Motor neuron (in vitro differentiated cells): ENCODE data around the gene RGL1. TPM values are rescaled to one million over a fixed set of nuclear protein-coding genes. Genes with fewer than 3 reads are reported as not detected.
A peak's percentile ranks its signal among the peaks of the same experiment; 100 is the strongest.

Source experiments
- ATAC-seq, 8 experiments: fragments of 200-7000 bp; cut with Tn5 transposase; replicated peaks in 6 of 8; 2 replicates each; pipeline ENCODE4 v1.8.0; 2021; ENCODE audit warnings: mild to moderate bottlenecking in 8 of 8, moderate library complexity in 8 of 8
- H3K27ac ChIP-seq, 2 donors: fragments of 250-450 bp; sonication (Bioruptor Pico); 2 replicates each; pipeline ENCODE4 v1.9.0; 2021; ENCODE audit warnings: antibody characterized with exemption in 2 of 2, mild to moderate bottlenecking in 2 of 2, moderate library complexity in 1 of 2
- H3K4me1 ChIP-seq, 2 donors: fragments of 250-450 bp; sonication (Bioruptor Pico); replicated peaks in 1 of 2; 2 replicates each; pipeline ENCODE4 v1.6.1; 2021; ENCODE audit warnings: antibody characterized with exemption in 2 of 2, mild to moderate bottlenecking in 2 of 2, moderate library complexity in 1 of 2
- H3K4me3 ChIP-seq, 5 donors: fragments of 250-450 bp; sonication (Bioruptor Pico); 2 replicates each; pipeline ENCODE4 v1.9.0; 2021; ENCODE audit warnings: antibody characterized with exemption in 5 of 5, mild to moderate bottlenecking in 5 of 5, moderate library complexity in 4 of 5
- WGBS, 10 experiments: fragments of 450-650 bp; shearing (Covaris generic); methylation state at CpG; one replicate each; pipeline ENCODE4 v1.0.0; 2022; 5-methylcytosine and 5-hydroxymethylcytosine counted together
- in situ Hi-C, 9 experiments: fragments of 400-800 bp; cut with MboI; loops; one replicate each; pipeline ENCODE4 v1.15.0; 2021; ENCODE audit warnings: low sequenced_read_pairs in 9 of 9, low pct_unique_long_range_greater_than_20kb in 2 of 9; ENCODE audit not compliant: unreplicated experiment in 9 of 9
- total RNA-seq, 8 experiments: library from RNA; unstranded; fragments of 300-600 nt; gene quantifications; 2 replicates each; pipeline versions ENCODE4 v1.2.3 to v1.2.4, GENCODE V29; 2022

RGL1 gene
- total RNA-seq, 8 experiments from 2014 or later: 8.4 to 92.5 (median 18.0) TPM

DNA sequence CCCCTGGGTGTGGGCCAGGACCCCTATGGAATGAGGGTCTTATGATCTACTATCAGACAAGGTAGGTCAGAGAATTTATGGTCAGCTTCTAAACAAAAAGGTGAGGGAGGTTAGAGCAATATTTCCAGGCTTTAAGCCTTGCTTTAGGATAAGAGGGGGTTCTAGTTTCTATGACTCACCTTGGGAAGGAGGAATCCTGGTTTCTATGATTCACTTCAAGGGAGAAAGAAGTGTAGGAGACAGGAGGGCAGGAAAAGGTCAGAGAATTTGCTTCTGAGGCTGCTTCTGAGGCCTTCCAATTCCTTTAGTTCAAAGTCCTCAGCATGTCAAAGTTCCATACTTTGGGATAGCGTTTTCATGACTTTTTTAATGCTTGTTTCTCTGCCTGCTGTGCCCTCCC lies 35.2 kb downstream of the RGL1 start:
- ATAC-seq: no peak
- H3K27ac ChIP-seq: no peak overlapping the region
- H3K4me3 ChIP-seq: no peak overlapping the region
- 60 to 100% (median 100%) methylated on average over 1 of the region's 1 CpG; no CpG with 5 or more reads in 1 of the 10 experiments for WGBS, 10 experiments
- peaks cover 30 to 40% of the 10 kb centered on the region in 2 donors for H3K4me1 ChIP-seq
- in situ Hi-C loops: no loop called here

DNA sequence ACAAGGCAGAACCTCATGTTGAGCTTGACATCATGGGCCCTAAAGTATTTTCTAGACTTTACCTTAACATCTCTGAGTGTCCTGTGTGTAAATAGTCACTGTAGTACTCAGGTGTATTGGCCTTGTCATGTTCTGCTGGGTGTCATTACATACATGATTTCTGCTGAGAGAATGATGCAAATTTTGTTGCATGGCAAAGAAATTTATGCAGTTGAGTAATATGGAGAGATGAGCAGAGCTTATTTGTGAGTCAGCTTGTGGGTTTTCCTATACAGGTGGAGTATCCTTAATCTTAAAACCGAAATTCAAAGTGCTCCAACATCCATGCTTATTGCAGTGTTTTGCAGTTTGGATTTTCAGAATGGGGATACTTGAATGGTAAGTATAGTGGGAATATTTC lies 36.6 kb downstream of the RGL1 start:
- H3K27ac ChIP-seq: no peak overlapping the region
- peaks cover 27 to 35% of the 10 kb centered on the region in 2 donors for H3K4me1 ChIP-seq
- WGBS, 10 experiments: 0 to 100% (median 38%) methylated on average over 1 of the region's 1 CpG; no CpG with 5 or more reads in 3 of the 10 experiments
- no peak overlapping the region for H3K4me3 ChIP-seq
- ATAC-seq: peak in 4 of 8 experiments; percentile 7 to 16 (median 10)
- in situ Hi-C loops: no loop called here

DNA sequence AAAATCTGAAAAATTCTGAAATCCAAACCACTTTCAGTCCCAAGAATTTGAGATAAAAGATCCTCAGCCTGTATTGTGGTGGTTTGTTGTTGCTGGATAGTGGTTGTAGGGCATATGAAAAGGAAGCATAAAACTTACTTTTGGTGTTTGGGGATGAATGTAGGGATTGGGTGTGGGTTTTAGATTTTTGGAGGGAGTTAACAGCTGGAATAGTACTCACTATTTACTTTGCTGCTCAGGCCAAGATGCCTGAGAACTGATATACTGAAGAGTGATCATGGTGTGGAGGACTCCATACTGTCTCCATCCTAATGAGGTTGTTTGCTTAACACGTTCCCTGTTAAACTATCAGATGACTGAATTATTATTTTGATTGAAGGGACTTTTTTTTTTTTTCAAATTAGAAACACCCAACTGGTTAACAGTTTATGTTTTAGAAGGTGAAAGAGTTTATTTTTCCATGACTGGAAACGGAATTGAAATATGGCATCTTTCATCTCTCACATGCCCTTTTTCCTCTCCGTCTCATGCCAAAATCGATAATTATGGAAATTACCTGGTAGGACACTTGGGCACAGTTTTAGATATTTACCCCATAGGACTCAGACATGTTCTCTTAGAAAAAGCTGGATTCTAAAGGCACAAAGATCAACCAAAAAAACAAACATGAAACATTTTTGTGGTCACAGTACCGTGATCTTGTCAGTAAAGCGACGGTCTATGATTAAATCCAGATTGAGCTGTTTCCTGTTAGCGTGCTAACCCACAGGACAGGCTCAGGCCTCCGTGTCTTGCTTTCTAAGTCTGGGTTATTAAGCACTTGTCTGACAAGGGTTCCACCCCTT lies 37.3 kb downstream of the RGL1 start:
- in situ Hi-C loops: no loop called here
- H3K27ac ChIP-seq: no peak overlapping the region
- ATAC-seq: peak; percentile 67 to 91 (median 83)
- H3K4me3 ChIP-seq: no peak overlapping the region
- 3 to 89% (median 59%) methylated on average over 3 to 9 of the region's 9 CpGs for WGBS, 10 experiments
- peaks cover 20 to 29% of the 10 kb centered on the region in 2 donors for H3K4me1 ChIP-seq

DNA sequence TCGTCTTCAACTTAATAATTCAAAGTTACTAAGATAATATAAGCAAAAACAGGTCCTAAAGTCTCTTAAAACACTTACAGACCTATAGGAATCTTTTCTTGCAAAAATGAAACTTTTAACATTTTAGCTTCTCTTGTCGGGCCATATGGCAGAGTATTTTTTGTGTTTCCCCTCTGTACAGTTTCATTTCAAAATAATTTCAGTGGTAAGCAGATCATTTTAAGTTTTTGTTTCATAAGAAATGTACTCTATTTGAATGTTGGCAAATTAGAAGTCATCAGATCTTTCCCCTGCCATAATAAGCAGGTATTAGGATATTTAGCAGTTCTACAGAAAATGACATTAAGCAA lies 37.9 kb downstream of the RGL1 start:
- H3K27ac ChIP-seq: no peak overlapping the region
- peaks cover 14 to 23% of the 10 kb centered on the region in 2 donors for H3K4me1 ChIP-seq
- WGBS, 10 experiments: 0 to 81% (median 62%) methylated on average over 1 to 2 of the region's 2 CpGs
- ATAC-seq: peak in 1 of 8 experiments; percentile 7
- H3K4me3 ChIP-seq: no peak overlapping the region
- in situ Hi-C loops: no loop called here

DNA sequence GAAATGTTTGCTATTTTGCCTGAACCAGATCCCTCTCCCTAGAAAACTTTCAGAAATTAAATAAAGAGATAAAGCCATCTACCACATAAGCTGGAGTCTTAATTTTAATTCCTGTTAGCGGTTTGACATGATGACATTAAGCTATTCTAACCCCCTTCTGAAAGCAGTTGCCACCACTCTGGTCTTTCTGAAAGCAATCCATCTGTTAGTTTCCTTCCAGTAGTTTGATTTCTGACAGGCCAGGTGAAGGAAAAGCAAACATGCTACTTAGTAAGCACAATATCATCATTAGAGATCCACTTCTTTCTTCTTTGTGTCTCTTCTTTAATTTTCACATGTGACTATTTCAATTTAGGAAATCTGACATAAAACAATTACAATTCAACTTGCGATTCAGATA lies 39.9 kb downstream of the RGL1 start:
- 83 to 100% (median 98%) methylated on average over 1 to 2 of the region's 2 CpGs for WGBS, 10 experiments
- H3K27ac ChIP-seq: no peak overlapping the region
- peaks cover 14 to 22% of the 10 kb centered on the region in 2 donors for H3K4me1 ChIP-seq
- H3K4me3 ChIP-seq: no peak overlapping the region
- ATAC-seq: no peak
- in situ Hi-C loops: no loop called here

DNA sequence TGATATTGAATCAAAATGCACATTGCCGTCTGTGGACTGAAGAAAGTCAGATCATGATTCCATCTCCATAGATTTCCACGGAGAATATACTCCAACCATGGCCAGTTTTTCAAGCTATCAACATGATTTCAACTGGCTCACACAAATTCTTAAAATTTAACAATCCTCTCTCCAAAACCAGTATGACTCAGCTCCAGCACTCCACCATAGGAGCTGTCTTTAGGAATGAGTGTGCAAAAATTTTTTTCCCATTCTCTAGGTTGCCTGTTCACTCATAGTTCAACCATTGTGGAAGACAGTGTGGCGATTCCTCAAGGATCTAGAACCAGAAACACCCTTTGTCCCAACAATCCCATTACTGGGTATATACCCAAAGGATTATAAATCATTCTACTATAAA lies 40.8 kb downstream of the RGL1 start:
- 79 to 100% (median 97%) methylated on average over 1 to 3 of the region's 3 CpGs; no CpG with 5 or more reads in 5 of the 10 experiments for WGBS, 10 experiments
- peaks cover 14 to 22% of the 10 kb centered on the region in 2 donors for H3K4me1 ChIP-seq
- H3K4me3 ChIP-seq: no peak overlapping the region
- H3K27ac ChIP-seq: no peak overlapping the region
- in situ Hi-C loops: no loop called here
- no peak for ATAC-seq

DNA sequence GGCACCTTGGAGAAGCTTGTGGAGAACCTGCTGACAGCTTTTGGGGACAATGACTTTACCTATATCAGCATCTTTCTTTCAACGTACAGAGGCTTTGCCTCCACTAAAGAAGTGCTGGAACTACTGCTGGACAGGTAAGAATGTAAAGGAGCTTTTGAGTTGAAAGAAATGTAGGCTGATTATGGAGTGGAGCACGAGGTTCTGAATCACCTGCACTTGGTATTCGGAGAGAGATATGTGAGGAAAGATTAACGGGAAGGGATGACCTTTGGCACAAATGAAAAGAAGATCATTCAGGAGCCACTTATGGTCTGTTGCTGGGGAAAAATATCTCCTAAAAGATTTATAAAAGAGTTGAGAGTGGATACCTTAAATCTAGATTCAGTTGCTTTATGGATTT lies 42.7 kb downstream of the RGL1 start:
- Histone ChIP-seq H3K4me1 (peaks cover 6 to 10% of the 10 kb centered on the region in 2 donors), H3K4me3 (no peak overlapping the region), H3K27ac (no peak overlapping the region)
- no peak for ATAC-seq
- WGBS, 10 experiments: 71 to 91% (median 85%) methylated on average over 2 to 4 of the region's 4 CpGs; no CpG with 5 or more reads in 2 of the 10 experiments
- in situ Hi-C loops: no loop called here

DNA sequence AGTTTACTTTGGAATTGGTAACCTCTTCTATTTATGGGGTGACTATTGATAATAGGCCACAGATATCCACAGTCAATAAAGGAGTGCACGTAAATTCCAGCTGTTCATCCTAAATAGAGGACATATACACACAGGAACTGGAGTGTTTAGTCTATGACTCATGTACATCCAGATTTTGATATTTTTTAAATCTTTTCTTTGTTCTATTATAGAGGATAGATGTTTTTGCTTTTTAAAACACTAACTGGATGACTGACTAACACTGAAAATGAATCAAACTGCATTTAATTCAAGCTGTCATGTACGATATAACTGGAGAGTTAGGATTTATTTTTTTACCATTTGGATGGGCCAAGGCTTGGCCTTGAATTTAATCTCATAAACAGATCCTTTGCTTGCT lies 45.9 kb downstream of the RGL1 start:
- Histone ChIP-seq H3K27ac (no peak overlapping the region), H3K4me1 (peaks cover 6 to 8% of the 10 kb centered on the region in 2 donors), H3K4me3 (no peak overlapping the region)
- in situ Hi-C loops: no loop called here
- ATAC-seq: no peak
- 79 to 100% (median 90%) methylated on average over 1 to 2 of the region's 2 CpGs for WGBS, 10 experiments

DNA sequence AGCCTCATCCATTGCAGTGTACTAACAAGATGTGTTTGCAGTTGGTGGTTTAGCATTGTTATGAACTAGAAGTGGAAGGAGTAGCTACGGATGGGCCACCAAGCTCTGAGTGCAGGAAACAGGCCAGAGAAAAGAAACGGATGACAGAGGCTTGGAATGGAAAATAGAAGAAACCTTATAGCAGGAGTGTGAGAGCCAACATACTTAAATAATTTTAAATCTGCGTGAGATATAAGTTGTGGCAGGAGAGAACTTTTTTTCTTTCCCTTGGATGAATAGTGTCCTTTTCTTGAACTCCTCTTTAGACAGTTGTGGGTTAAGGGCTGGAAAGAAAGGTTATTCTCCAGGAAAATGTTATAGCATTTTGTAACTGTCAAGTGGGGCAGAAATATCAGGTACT lies 54.2 kb downstream of the RGL1 start:
- Histone ChIP-seq H3K27ac (no peak overlapping the region), H3K4me1 (peaks cover 5 to 7% of the 10 kb centered on the region in 2 donors), H3K4me3 (no peak overlapping the region)
- WGBS, 10 experiments: 83 to 100% (median 97%) methylated on average over 1 to 3 of the region's 3 CpGs; no CpG with 5 or more reads in 1 of the 10 experiments
- in situ Hi-C loops: no loop called here
- ATAC-seq: no peak

DNA sequence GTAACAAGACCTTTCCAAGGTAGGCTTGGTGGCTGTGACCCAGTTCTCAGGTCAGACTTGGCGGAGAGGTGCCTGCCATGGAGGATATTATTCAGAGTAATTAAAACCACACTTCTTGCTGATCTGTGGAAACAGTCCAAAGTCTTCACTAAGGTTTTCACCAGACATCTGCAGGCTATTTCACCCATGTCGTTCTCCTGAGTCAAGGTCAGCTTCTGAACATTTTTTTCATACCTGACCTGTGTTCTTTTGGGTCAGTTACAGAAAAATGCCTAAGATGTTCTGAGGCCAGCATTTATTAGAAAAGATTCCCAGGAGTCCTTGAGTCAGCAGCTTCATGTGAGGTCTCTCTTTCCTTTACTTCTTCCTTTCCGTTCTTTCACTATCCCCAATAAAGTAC lies 54.9 kb downstream of the RGL1 start:
- Histone ChIP-seq H3K27ac (no peak overlapping the region), H3K4me1 (peaks cover 0 to 4% of the 10 kb centered on the region in 2 donors), H3K4me3 (no peak overlapping the region)
- in situ Hi-C loops: no loop called here
- WGBS, 10 experiments: 29 to 100% (median 95%) methylated on average over 1 to 3 of the region's 3 CpGs; no CpG with 5 or more reads in 3 of the 10 experiments
- no peak for ATAC-seq

DNA sequence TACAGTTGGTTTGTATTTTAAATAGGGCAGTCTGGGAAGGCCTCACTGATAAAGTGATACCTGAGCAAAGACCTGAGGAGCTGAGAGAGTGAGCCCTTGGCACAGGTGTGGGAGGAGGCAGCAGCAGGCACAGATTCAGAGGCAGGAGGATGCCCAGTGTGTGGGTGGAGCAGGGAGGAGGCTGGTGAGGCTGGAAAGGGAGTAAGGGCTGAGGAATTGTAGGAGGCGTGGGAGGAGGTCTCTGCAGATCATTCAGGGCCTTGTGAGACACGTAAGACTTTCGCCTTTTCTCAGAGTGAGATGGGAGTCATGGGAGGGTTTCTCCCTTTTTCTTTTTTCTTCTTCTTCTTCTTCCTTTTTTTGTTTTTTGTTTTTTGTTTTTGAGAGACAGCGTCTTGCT lies 58.0 kb downstream of the RGL1 start:
- ATAC-seq: no peak
- Histone ChIP-seq H3K27ac (no peak overlapping the region), H3K4me3 (no peak overlapping the region), H3K4me1 (no peaks in the 10 kb centered on the region)
- in situ Hi-C loops: no loop called here
- 80 to 100% (median 100%) methylated on average over 1 to 4 of the region's 4 CpGs; no CpG with 5 or more reads in 1 of the 10 experiments for WGBS, 10 experiments

DNA sequence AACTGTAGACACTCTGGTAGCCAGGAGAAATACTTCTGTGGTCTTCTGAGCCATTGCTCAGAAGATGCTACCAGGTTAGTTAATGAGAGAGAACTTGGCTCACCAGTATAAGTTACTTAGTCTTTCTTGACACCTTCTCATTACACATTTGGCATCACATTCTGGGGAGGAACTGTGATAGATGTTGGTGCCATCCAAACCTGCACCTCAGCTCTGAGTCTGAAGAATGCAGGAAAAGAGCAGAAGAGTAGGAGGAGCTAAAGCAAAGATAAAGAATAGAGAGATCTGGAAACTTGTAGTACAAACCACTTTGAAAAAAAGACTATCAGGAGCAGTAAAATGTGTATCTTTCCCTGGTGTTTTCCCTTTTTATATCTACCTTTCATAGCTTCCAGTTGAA lies 58.9 kb downstream of the RGL1 start:
- Histone ChIP-seq H3K4me3 (no peak overlapping the region), H3K27ac (no peak overlapping the region), H3K4me1 (no peaks in the 10 kb centered on the region)
- ATAC-seq: no peak
- in situ Hi-C loops: no loop called here

DNA sequence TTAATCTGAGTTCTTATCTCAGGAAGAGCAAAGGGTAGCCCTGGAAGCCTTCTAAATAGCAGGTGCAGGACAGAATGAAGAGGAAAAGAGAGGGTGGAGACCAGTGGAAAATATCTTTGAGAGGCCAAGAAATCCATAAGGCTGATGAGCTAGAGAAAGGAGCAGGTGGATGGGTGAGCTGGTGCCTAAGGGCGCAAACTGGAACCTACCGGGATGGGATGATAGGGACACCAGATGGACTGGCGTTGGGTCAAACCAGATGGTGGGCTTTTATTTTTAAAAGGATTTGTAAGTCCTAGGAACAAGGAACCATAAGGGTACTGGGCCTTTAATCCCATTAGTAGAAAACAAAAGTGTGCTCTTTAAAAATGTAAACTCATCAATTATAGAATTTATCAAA lies 59.7 kb downstream of the RGL1 start:
- H3K4me3 ChIP-seq: no peak overlapping the region
- ATAC-seq: no peak
- H3K4me1 ChIP-seq: no peaks in the 10 kb centered on the region
- WGBS, 10 experiments: 79 to 100% (median 94%) methylated on average over 2 to 3 of the region's 3 CpGs; no CpG with 5 or more reads in 2 of the 10 experiments
- in situ Hi-C loops: no loop called here
- H3K27ac ChIP-seq: no peak overlapping the region

DNA sequence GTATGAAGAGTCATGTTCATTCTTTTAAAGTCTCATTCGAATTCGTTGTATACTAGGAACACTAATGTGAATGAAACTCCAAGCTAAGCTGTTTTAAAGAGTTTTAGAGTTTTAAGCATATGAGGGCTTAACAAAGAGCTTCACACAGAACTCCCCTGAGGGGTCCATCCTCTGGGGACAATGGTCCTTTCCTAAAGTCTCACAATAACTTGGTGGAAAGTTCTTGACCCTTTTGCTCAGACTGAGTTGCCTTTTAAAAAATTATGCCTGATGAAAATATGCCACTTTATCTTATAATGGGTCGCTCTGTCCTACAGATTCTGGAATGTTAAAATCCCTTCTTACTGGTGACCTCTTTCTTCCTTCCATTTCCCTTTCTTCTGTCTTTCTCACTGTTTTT lies 64.3 kb downstream of the RGL1 start:
- no peak overlapping the region for H3K4me3 ChIP-seq
- H3K27ac ChIP-seq: no peak overlapping the region
- in situ Hi-C loops: no loop called here
- ATAC-seq: no peak
- 43 to 100% (median 83%) methylated on average over 1 to 3 of the region's 3 CpGs for WGBS, 10 experiments
- H3K4me1 ChIP-seq: peaks cover 9 to 13% of the 10 kb centered on the region in 2 donors
